Thoracic aorta (tissue), 2 donors: Measurements from ENCODE around the gene TEX13B. TPM values are rescaled to one million over a fixed set of nuclear protein-coding genes. Genes with fewer than 3 reads are reported as not detected.

Experiments
- ATAC-seq: fragments of 150-250 bp; one replicate; pipeline ENCODE4 v1.8.0; 2017; ENCODE audit warnings: low read depth; ENCODE audit not compliant: insufficient number of reproducible peaks, low FRiP score
- DNase-seq: peaks from one replicate; pipeline ENCODE4 v3.0.0-alpha.2; 2020; ENCODE audit warnings: low spot score
- H3K27ac ChIP-seq, 2 donors: fragments of 200-600 bp; sonication (generic); 1 replicate in 1 of 2; 2 replicates in 1 of 2; pipeline ENCODE4 v1.5.1; 2016; ENCODE audit warnings: mild to moderate bottlenecking in 2 of 2, moderate library complexity in 2 of 2
- H3K27me3 ChIP-seq: fragments of 200-600 bp; sonication (generic); replicated peaks from 2 replicates; pipeline ENCODE4 v1.6.0; 2016; ENCODE audit warnings: mild to moderate bottlenecking; ENCODE audit not compliant: insufficient read depth
- H3K36me3 ChIP-seq: fragments of 200-600 bp; sonication (generic); one replicate; pipeline ENCODE4 v1.5.1; 2016
- H3K4me1 ChIP-seq, 2 donors: fragments of 200-600 bp; sonication (generic); 1 replicate in 1 of 2; 2 replicates in 1 of 2; pipeline versions ENCODE4 v1.5.1 to v1.6.0; 2016; ENCODE audit warnings: low read depth in 2 of 2, mild to moderate bottlenecking in 1 of 2; ENCODE audit not compliant: control insufficient read depth in 1 of 2
- H3K4me3 ChIP-seq: fragments of 200-600 bp; sonication (generic); 2 replicates; pipeline ENCODE4 v1.5.1; 2016; ENCODE audit warnings: mild to moderate bottlenecking
- H3K9me3 ChIP-seq: fragments of 200-600 bp; sonication (generic); 2 replicates; pipeline ENCODE4 v1.5.1; 2016
- CTCF ChIP-seq: fragments of 200-600 bp; sonication (generic); IDR thresholded peaks from one replicate; pipeline ENCODE4 v1.5.1; 2019; ENCODE audit warnings: antibody characterized with exemption
- total RNA-seq, 2 donors: library from RNA; depleted of rRNA; stranded (reverse); fragments of >200 nt; gene quantifications; one replicate each; pipeline versions ENCODE4 v1.1.0 to v1.2.3, GENCODE V29; 2016

The TEX13B gene
- not detected for total RNA-seq

DNA sequence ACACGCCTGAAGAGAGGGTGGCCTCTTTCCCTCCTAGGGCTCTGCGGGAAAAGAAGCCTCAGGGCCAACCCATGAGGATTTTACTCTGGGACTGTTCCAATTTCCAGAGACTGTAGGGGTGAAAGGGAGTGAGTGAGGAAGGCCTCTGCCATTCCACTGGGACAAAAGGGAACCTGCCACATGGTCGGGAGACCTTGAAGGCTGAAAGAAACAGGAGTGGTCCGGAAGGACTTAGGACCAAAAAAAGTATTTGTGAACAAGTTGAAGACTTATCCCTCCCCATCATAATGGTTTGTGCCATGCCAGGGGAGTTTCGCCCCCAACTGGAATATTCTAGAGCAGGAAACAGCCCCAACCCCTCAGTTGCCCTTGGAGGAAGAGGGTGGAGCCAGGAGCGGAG is at the start of gene TEX13B:
Gene TEX13B, minus strand, starts transcription at position 15 of the 400 bp plus-strand sequence. CDS start 243 bp downstream, outside the sequence.
- TF ChIP-seq CTCF: no peak
- Histone ChIP-seq H3K27ac (no peak within 1 kb of the TSS), H3K9me3 (no peaks in the 10 kb centered on the region), H3K36me3 (no peaks in the 10 kb centered on the region), H3K4me3 (no peak within 1 kb of the TSS), H3K4me1 (no peaks in the 10 kb centered on the region), H3K27me3 (no peaks in the 10 kb centered on the region)
- no peak for DNase-seq
- ATAC-seq: no peak

DNA sequence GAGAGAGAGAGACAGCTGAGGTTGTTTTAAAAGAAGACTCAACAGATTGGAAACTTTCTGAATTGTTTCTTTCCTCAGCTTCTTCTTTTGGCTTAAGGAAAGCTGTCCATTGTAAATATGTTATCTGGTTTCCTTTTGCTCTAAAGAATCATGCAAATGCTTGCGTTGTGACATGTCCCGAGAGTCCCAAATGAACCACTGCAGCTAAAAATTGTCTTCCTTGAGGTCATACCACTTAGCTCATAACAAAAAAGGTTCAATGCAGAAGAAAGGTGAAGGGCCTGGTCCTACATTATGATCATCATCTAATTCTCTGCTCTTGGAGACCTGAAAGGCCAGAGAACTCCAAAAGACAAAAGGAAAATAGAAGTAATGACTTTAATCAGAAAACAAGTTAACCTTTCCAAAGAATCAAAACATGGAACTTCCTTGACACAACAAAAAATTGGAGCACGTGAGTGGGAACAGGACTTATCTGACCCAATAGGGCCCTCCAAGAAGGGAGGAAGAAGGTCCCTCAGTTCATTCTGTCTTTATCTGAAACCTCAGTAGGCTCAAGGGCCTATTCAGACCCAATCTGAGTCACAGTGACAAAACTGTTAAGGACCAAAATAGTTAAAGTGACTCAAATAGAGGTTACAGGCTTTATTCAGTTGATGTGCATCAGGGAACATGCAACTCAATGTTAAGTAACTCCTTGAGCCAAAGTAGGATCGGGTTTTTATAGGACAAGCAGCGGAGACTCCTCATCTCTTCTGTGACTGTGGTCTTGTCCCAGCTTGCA is 48.0 kb upstream of the TEX13B start:
- Histone ChIP-seq H3K27me3 (no peaks in the 10 kb centered on the region), H3K4me1 (no peaks in the 10 kb centered on the region), H3K36me3 (no peaks in the 10 kb centered on the region), H3K27ac (no peak overlapping the region), H3K4me3 (no peak overlapping the region), H3K9me3 (no peaks in the 10 kb centered on the region)
- ATAC-seq (no peak), DNase-seq (no peak)
- no peak for TF ChIP-seq CTCF

- Histone ChIP-seq H3K27me3 (no peaks in the 10 kb centered on the region), H3K9me3 (no peaks in the 10 kb centered on the region), H3K4me3 (no peak overlapping the region), H3K36me3 (no peaks in the 10 kb centered on the region), H3K4me1 (no peaks in the 10 kb centered on the region), H3K27ac (no peak overlapping the region)
- no peak for ATAC-seq
- DNase-seq: no peak
- no peak for TF ChIP-seq CTCF
These were observed 46.7 kb upstream of the TEX13B start for GRCh38 chrX:108028854-108029253.

GRCh38 chrX:108025954-108026600 is 43.9 kb upstream of the TEX13B start:
- Histone ChIP-seq H3K4me3 (no peak overlapping the region), H3K27me3 (no peaks in the 10 kb centered on the region), H3K27ac (no peak overlapping the region), H3K4me1 (no peaks in the 10 kb centered on the region), H3K9me3 (no peaks in the 10 kb centered on the region), H3K36me3 (no peaks in the 10 kb centered on the region)
- DNase-seq (no peak), ATAC-seq (no peak)
- TF ChIP-seq CTCF: no peak

GRCh38 chrX:108025376-108025775 is 43.2 kb upstream of the TEX13B start:
- ATAC-seq: no peak
- no peak overlapping the region for H3K27ac ChIP-seq
- H3K36me3 ChIP-seq: no peaks in the 10 kb centered on the region
- no peak for DNase-seq
- TF ChIP-seq CTCF: no peak
- no peaks in the 10 kb centered on the region for H3K27me3 ChIP-seq
- no peak overlapping the region for H3K4me3 ChIP-seq
- H3K9me3 ChIP-seq: no peaks in the 10 kb centered on the region
- no peaks in the 10 kb centered on the region for H3K4me1 ChIP-seq
